Keratinocyte (primary cell): Measurements from ENCODE around the gene KIAA1217. TPM values are rescaled to one million over a fixed set of nuclear protein-coding genes. Genes with fewer than 3 reads are reported as not detected.

Experiments used
- DNase-seq: peaks from one replicate; pipeline ENCODE4 v3.0.0-alpha.2; 2011; ENCODE audit warnings: low read depth, missing footprints, low spot score
- FAIRE-seq: peaks from 2 replicates; lab custom pipeline; 2011; peaks lifted over from hg19 to GRCh38; lab: Jason Lieb, UNC
- H2AFZ ChIP-seq: 2 replicates; pipeline ENCODE4 v1.6.0; 2012; ENCODE audit warnings: low read length, control low read depth, inconsistent platforms; ENCODE audit not compliant: control insufficient read depth
- H3K27ac ChIP-seq: 2 replicates; pipeline ENCODE4 v1.5.1; 2011; ENCODE audit warnings: low read length; ENCODE audit not compliant: control insufficient read depth, insufficient read depth
- H3K27me3 ChIP-seq: 3 replicates; pipeline ENCODE4 v1.6.0; 2011; ENCODE audit warnings: low read length; ENCODE audit not compliant: control insufficient read depth, insufficient read depth; ENCODE audit errors: extremely low read depth
- H3K36me3 ChIP-seq, 2 experiments: 2 replicates in 1 of 2; 3 replicates in 1 of 2; pipeline ENCODE4 v1.5.1; 2011; ENCODE audit warnings: low read length in 2 of 2, mild to moderate bottlenecking in 1 of 2; ENCODE audit not compliant: control insufficient read depth in 2 of 2, insufficient read depth in 2 of 2; ENCODE audit errors: extremely low read depth in 1 of 2
- H3K4me1 ChIP-seq: 3 replicates; pipeline ENCODE4 v1.5.1; 2011; ENCODE audit warnings: low read length; ENCODE audit not compliant: control insufficient read depth, insufficient read depth; ENCODE audit errors: extremely low read depth
- H3K4me2 ChIP-seq: 3 replicates; pipeline ENCODE4 v1.6.0; 2011; ENCODE audit warnings: low read depth, low read length; ENCODE audit not compliant: control insufficient read depth, insufficient read depth; ENCODE audit errors: extremely low read depth
- H3K4me3 ChIP-seq, 3 experiments: fragments of 200-600 bp in 1 of 3; sonication (generic) in 1 of 3; 2 replicates in 2 of 3; 3 replicates in 1 of 3; pipeline ENCODE4 v1.5.1; 2011 to 2016; ENCODE audit warnings: low read length in 3 of 3, mild to moderate bottlenecking in 3 of 3, control low read depth in 2 of 3, inconsistent platforms in 1 of 3, low read depth in 1 of 3, mixed read lengths in 1 of 3, mixed run types in 1 of 3, moderate library complexity in 1 of 3; ENCODE audit not compliant: control insufficient read depth in 2 of 3, insufficient read depth in 2 of 3; ENCODE audit errors: extremely low read depth in 1 of 3
- H3K79me2 ChIP-seq: 2 replicates; pipeline ENCODE4 v1.6.0; 2012; ENCODE audit warnings: low read length; ENCODE audit not compliant: control insufficient read depth, insufficient read depth
- H3K9ac ChIP-seq: 3 replicates; pipeline ENCODE4 v1.6.0; 2011; ENCODE audit warnings: low read length; ENCODE audit not compliant: control insufficient read depth, insufficient read depth; ENCODE audit errors: extremely low read depth
- H3K9me1 ChIP-seq: 3 replicates; pipeline ENCODE4 v1.6.0; 2011; ENCODE audit warnings: low read length; ENCODE audit not compliant: control insufficient read depth, insufficient read depth; ENCODE audit errors: extremely low read depth
- H3K9me3 ChIP-seq: 2 replicates; pipeline ENCODE4 v1.5.1; 2012; ENCODE audit warnings: low read depth, low read length; ENCODE audit not compliant: control insufficient read depth
- H4K20me1 ChIP-seq: 3 replicates; pipeline ENCODE4 v1.6.0; 2011; ENCODE audit warnings: low read length; ENCODE audit not compliant: control insufficient read depth, insufficient read depth; ENCODE audit errors: extremely low read depth
- CTCF ChIP-seq, 3 experiments: IDR thresholded peaks in 1 of 3; conservative IDR thresholded peaks in 1 of 3; optimal IDR thresholded peaks in 1 of 3; 2 replicates in 2 of 3; 3 replicates in 1 of 3; pipeline versions ENCODE3 to v1.5.1; 2011; ENCODE audit warnings: low read length in 3 of 3, mild to moderate bottlenecking in 3 of 3, moderate library complexity in 2 of 3, control low read depth in 1 of 3, inconsistent platforms in 1 of 3; ENCODE audit not compliant: insufficient read depth in 2 of 3; ENCODE audit errors: extremely low read depth in 1 of 3
- EZH2 ChIP-seq: IDR thresholded peaks from one replicate; pipeline ENCODE4 v1.6.1; 2012; ENCODE audit warnings: inconsistent platforms, mild to moderate bottlenecking, low read length, moderate library complexity
- dilution Hi-C: fragments of 300-500 bp; cut with MboI; formaldehyde crosslinking; loops from one replicate; pipeline ENCODE4 v1.7.0; 2020; ENCODE audit warnings: low sequenced_read_pairs; ENCODE audit not compliant: extremely low pct_ligation_motif_present
- polyA plus RNA-seq, 5 experiments: library from polyadenylated mRNA; depleted of rRNA in 3 of 5; stranded (reverse) in 3 of 5; stranded (forward) in 1 of 5; unstranded in 1 of 5; fragments of >200 nt; gene quantifications; 1 replicate in 1 of 5; 2 replicates in 3 of 5; 3 replicates in 1 of 5; pipeline versions ENCODE4 v1.2.1 to v1.2.3, GENCODE V29; 2011 to 2012; ENCODE audit warnings: missing spikeins in 2 of 5, low read depth in 1 of 5, low replicate concordance in 1 of 5

Gene KIAA1217
- polyA plus RNA-seq, 1 donor (not counting 4 experiments of a cell fraction or from before 2014, with no cell fraction given): 10.4 TPM

DNA sequence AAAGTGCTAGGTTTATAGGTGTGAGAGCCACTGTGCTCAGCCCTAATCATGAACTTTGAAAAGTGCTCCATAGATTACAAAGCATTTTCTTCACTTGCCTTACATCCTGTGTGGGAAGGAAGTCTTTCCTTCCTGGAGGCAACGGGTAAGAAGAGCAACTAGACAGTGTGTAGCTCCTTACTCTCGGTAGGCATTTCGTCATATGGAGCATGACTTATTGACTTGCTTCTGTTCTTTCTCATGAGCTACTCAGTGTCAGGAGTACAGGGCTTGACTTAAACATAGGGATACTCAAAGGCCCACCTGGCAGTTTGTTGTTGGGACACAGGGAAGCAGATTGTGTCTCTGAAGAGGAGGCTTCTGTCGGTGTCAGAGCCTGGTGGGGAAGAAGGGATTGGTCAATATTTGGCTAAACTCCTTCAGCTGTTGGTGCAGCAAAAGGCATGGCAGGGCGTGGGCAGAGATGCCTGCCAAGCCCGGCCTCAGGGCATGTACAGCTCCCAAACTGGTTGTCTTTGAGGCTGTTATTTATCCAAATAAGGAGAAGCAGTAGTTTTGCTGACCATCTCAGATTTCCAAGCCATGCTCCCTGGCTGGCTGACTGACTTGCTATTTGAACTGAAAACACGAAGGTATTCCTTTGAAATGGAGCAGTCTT, 248.9 kb downstream of the KIAA1217 start:
- dilution Hi-C loops: no loop called here
- Histone ChIP-seq H3K9ac (peak overlapping the region; percentile 40), H3K4me2 (peak overlapping the region; percentile 1), H3K36me3 (peaks cover 0 to 5% of the 10 kb centered on the region in 2 experiments), H3K27ac (peak overlapping the region; percentile 59), H3K79me2 (no peaks in the 10 kb centered on the region), H4K20me1 (no peaks in the 10 kb centered on the region), H3K4me3 (no peak overlapping the region), H3K9me1 (no peaks in the 10 kb centered on the region), H3K27me3 (no peaks in the 10 kb centered on the region), H3K4me1 (peaks cover 37% of the 10 kb centered on the region), H2AFZ (peak overlapping the region; percentile 14), H3K9me3 (no peaks in the 10 kb centered on the region)
- TF ChIP-seq CTCF (optimal IDR thresholded peaks at IDR 0.05 in 1 of 3, IDR thresholded peaks at IDR 0.05 in 1 of 3, conservative IDR thresholded peaks at IDR 0.05 in 1 of 3; ENCODE audit: extremely low read depth in 1 of 3, insufficient read depth in 2 of 3, low read length in 3 of 3): no peak
- no peak for TF ChIP-seq EZH2
- DNase-seq (no peak), FAIRE-seq (peak; percentile 82)

DNA sequence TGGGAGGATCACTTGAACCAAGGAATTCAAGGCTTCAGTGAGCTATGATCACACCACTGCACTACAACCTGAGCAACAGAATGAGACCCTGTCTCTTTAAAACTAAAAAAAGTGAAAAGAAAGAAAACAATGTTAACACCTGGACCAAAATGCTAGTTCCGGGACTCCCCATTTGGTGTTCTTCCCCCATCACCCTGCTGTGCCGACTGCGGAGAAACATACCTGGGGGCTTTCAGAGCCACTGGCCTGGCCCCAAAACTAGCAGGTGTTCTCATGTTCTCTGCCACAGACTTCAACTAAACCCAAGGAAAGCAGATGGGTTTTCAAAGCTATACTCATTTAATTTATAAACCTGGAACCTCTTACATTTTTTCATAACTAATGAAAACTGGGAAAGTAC, 250.9 kb downstream of the KIAA1217 start:
- Histone ChIP-seq H3K4me3 (no peak overlapping the region), H3K9ac (no peak overlapping the region), H3K9me3 (no peaks in the 10 kb centered on the region), H3K27ac (no peak overlapping the region), H3K27me3 (no peaks in the 10 kb centered on the region), H3K79me2 (no peaks in the 10 kb centered on the region), H4K20me1 (no peaks in the 10 kb centered on the region), H3K4me1 (peaks cover 56% of the 10 kb centered on the region), H3K4me2 (no peak overlapping the region), H3K9me1 (no peaks in the 10 kb centered on the region), H3K36me3 (peaks cover 0 to 5% of the 10 kb centered on the region in 2 experiments), H2AFZ (no peak overlapping the region)
- no peak for TF ChIP-seq CTCF (optimal IDR thresholded peaks at IDR 0.05 in 1 of 3, IDR thresholded peaks at IDR 0.05 in 1 of 3, conservative IDR thresholded peaks at IDR 0.05 in 1 of 3; ENCODE audit: extremely low read depth in 1 of 3, insufficient read depth in 2 of 3, low read length in 3 of 3)
- no peak for TF ChIP-seq EZH2
- FAIRE-seq (no peak), DNase-seq (no peak)
- dilution Hi-C loops: no loop called here
